ENCODE measurements around the gene MRPL32. TPM values are rescaled to one million over a fixed set of nuclear protein-coding genes. Genes with fewer than 3 reads are reported as not detected.

MRPL32 gene
- total RNA-seq, 1 experiment from 2014 or later, result 101 TPM

- no peak overlapping the region for H2BK20ac ChIP-seq (ENCODE audit: low read depth, low read length, poor library complexity, severe bottlenecking)
- no peaks in the 10 kb centered on the region for H3K23me2 ChIP-seq (ENCODE audit: insufficient read length, low read depth, low read length, poor library complexity, severe bottlenecking)
- no peak for TF ChIP-seq CTCF (conservative IDR thresholded peaks at IDR 0.05)
- H2AFZ ChIP-seq (ENCODE audit: low read length), result no peak overlapping the region
- no peak overlapping the region for H4K8ac ChIP-seq (replicated peaks; ENCODE audit: insufficient read length, low read depth, low read length)
- H3K18ac ChIP-seq (ENCODE audit: insufficient read length, low read depth, low read length), result no peak overlapping the region
- H3K23ac ChIP-seq (ENCODE audit: insufficient read length, low read depth, low read length), result no peak overlapping the region
- Mint-ChIP-seq H3K4me3 (no peak overlapping the region), H3K4me1 (peaks cover 11 to 30% of the 10 kb centered on the region in 2 experiments), H3K27ac (peak overlapping the region in 1 of 3 experiments; percentile 76; a peak in 2 of 7 replicates), H3K27me3 (ENCODE audit: low read depth) (no peaks in the 10 kb centered on the region), H3K36me3 (ENCODE audit: insufficient read depth in 1 of 3, low read depth in 3 of 3) (peaks cover 37 to 75% (median 67%) of the 10 kb centered on the region in 3 experiments; a peak in 6 of 7 replicates), H3K9me3 (no peaks in the 10 kb centered on the region)
- no peaks in the 10 kb centered on the region for H3K4me1 ChIP-seq (ENCODE audit: insufficient read depth, low read length)
- no peak overlapping the region for H2BK120ac ChIP-seq (ENCODE audit: low read depth, low read length, poor library complexity, severe bottlenecking)
- H2BK5ac ChIP-seq (ENCODE audit: insufficient read length, low read length), result no peak overlapping the region
- H3K4ac ChIP-seq (ENCODE audit: low read depth, low read length), result no peak overlapping the region
- H2BK12ac ChIP-seq (ENCODE audit: insufficient read length, low read depth, low read length), result no peak overlapping the region
- H3K9ac ChIP-seq (ENCODE audit: extremely low read depth, insufficient read length, low read length), result no peak overlapping the region
- no peaks in the 10 kb centered on the region for H3K27me3 ChIP-seq (ENCODE audit: insufficient read depth, low read length)
- no peak overlapping the region for H2BK15ac ChIP-seq (ENCODE audit: low read depth, low read length)
- WGBS (ENCODE audit: extremely low coverage, insufficient read length, low lambda C conversion rate), result no CpG with 5 or more reads among the region's 1 CpG
- no peaks in the 10 kb centered on the region for H4K20me1 ChIP-seq (ENCODE audit: control insufficient read depth, insufficient read depth, insufficient read length)
- DNase-seq, result no peak
- no peak overlapping the region for H3K4me2 ChIP-seq (ENCODE audit: insufficient read depth, insufficient read length, low read length)
- H2AK5ac ChIP-seq (ENCODE audit: insufficient read length, low read length), result no peak overlapping the region
- no peak overlapping the region for H3K56ac ChIP-seq (ENCODE audit: insufficient read length, low read depth, low read length)
- H3K9me3 ChIP-seq (ENCODE audit: control insufficient read depth, low read depth, low read length), result no peaks in the 10 kb centered on the region
- H3K27ac ChIP-seq (ENCODE audit: insufficient read length, low read depth, low read length), result no peak overlapping the region
- H3T11ph ChIP-seq (ENCODE audit: low read length), result no peak overlapping the region
- peaks cover 23% of the 10 kb centered on the region for H3K79me2 ChIP-seq (ENCODE audit: insufficient read depth, low read length)
- H3K14ac ChIP-seq (ENCODE audit: insufficient read depth, low read length), result no peak overlapping the region
- no peak overlapping the region for H4K91ac ChIP-seq (ENCODE audit: insufficient read length, low read depth, low read length)
- peaks cover 3% of the 10 kb centered on the region for H3K79me1 ChIP-seq (ENCODE audit: insufficient read depth, low read depth, low read length, poor library complexity, severe bottlenecking)
- H4K5ac ChIP-seq (ENCODE audit: insufficient read length, low read depth, low read length), result no peak overlapping the region
Measured at GRCh38 chr7:42925630-42926029, 6.5 kb upstream of the MRPL32 start.

Data from H9 (cell line).